ENCODE data around the gene MYO18A.

The MYO18A gene

GRCh38 chr17:29129731-29130130 is 50.5 kb downstream of the MYO18A start:
- H3K27me3 ChIP-seq (ENCODE audit: control insufficient read depth, insufficient read depth, low read length, poor library complexity, severe bottlenecking) = no peaks in the 10 kb centered on the region
- H3K4me3 ChIP-seq (ENCODE audit: insufficient read depth, low read depth, low read length) = no peak overlapping the region
- WGBS, 2 experiments = 92 to 93% methylated on average over 4 of the region's 4 CpGs
- peaks cover 16% of the 10 kb centered on the region for H3K4me1 ChIP-seq (ENCODE audit: control insufficient read depth, insufficient read depth, low read length)
- H3K36me3 ChIP-seq (ENCODE audit: control insufficient read depth, insufficient read depth, low read length) = no peaks in the 10 kb centered on the region
- H3K27ac ChIP-seq (ENCODE audit: insufficient read depth, low read depth, low read length, poor library complexity, severe bottlenecking) = no peak overlapping the region
- H3K9me3 ChIP-seq (ENCODE audit: control insufficient read depth, low read length) = no peaks in the 10 kb centered on the region

GRCh38 chr17:29127840-29128239 is 52.4 kb downstream of the MYO18A start:
- H3K27me3 ChIP-seq (ENCODE audit: control insufficient read depth, insufficient read depth, low read length, poor library complexity, severe bottlenecking) = no peaks in the 10 kb centered on the region
- H3K36me3 ChIP-seq (ENCODE audit: control insufficient read depth, insufficient read depth, low read length) = no peaks in the 10 kb centered on the region
- no peaks in the 10 kb centered on the region for H3K9me3 ChIP-seq (ENCODE audit: control insufficient read depth, low read length)
- H3K4me1 ChIP-seq (ENCODE audit: control insufficient read depth, insufficient read depth, low read length) = peaks cover 7% of the 10 kb centered on the region
- no peak overlapping the region for H3K27ac ChIP-seq (ENCODE audit: insufficient read depth, low read depth, low read length, poor library complexity, severe bottlenecking)
- no peak overlapping the region for H3K4me3 ChIP-seq (ENCODE audit: insufficient read depth, low read depth, low read length)
- 79 to 82% methylated on average over 10 of the region's 10 CpGs for WGBS, 2 experiments

GRCh38 chr17:29126268-29126930 is 53.8 kb downstream of the MYO18A start:
- no peaks in the 10 kb centered on the region for H3K4me1 ChIP-seq (ENCODE audit: control insufficient read depth, insufficient read depth, low read length)
- no peaks in the 10 kb centered on the region for H3K9me3 ChIP-seq (ENCODE audit: control insufficient read depth, low read length)
- no peaks in the 10 kb centered on the region for H3K27me3 ChIP-seq (ENCODE audit: control insufficient read depth, insufficient read depth, low read length, poor library complexity, severe bottlenecking)
- no peaks in the 10 kb centered on the region for H3K36me3 ChIP-seq (ENCODE audit: control insufficient read depth, insufficient read depth, low read length)
- H3K27ac ChIP-seq (ENCODE audit: insufficient read depth, low read depth, low read length, poor library complexity, severe bottlenecking) = no peak overlapping the region
- WGBS, 2 experiments = 88 to 93% methylated on average over 7 to 8 of the region's 8 CpGs
- no peak overlapping the region for H3K4me3 ChIP-seq (ENCODE audit: insufficient read depth, low read depth, low read length)

DNA sequence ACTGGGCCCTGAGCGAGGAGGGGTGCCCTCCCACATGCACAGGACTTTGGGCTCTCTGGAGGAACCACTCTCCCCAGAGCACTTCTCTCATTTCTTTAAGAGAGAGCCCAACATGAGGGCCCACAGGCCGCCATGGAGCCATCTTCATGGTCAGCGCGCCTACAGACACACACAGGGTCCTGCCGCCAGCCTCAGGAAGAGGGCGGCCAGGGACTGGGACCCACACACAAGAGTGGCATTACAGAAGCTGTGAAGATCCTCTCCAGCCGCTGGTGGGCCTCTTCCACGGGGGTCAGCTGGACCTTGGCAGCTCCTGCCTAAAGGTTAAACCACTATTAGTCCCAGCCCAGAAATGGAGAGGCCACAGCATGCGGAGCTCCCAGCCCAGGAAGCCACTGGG is 54.5 kb downstream of the MYO18A start:
- no peaks in the 10 kb centered on the region for H3K4me1 ChIP-seq (ENCODE audit: control insufficient read depth, insufficient read depth, low read length)
- H3K27me3 ChIP-seq (ENCODE audit: control insufficient read depth, insufficient read depth, low read length, poor library complexity, severe bottlenecking) = no peaks in the 10 kb centered on the region
- H3K4me3 ChIP-seq (ENCODE audit: insufficient read depth, low read depth, low read length) = no peak overlapping the region
- H3K36me3 ChIP-seq (ENCODE audit: control insufficient read depth, insufficient read depth, low read length) = no peaks in the 10 kb centered on the region
- no peak overlapping the region for H3K27ac ChIP-seq (ENCODE audit: insufficient read depth, low read depth, low read length, poor library complexity, severe bottlenecking)
- no peaks in the 10 kb centered on the region for H3K9me3 ChIP-seq (ENCODE audit: control insufficient read depth, low read length)
- WGBS, 2 experiments = 95 to 96% methylated on average over 9 of the region's 9 CpGs

DNA sequence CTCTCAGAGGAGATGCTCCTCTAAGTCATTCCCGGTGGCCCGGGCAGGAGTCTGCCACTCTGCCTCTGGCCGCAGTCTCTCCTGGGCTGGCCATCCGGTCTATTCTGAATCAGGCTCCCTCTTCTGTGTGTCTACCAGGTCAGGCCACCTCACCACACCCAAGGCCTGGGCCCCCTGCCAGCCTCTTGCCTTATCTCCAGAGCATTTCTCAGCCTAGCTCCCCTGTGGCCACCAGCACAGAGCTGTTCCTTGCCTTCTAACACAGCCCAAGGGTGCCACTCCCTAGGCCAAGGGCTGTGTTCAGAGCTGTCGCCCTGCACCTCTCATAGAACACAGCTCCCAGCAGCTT is 55.3 kb downstream of the MYO18A start:
- no peaks in the 10 kb centered on the region for H3K36me3 ChIP-seq (ENCODE audit: control insufficient read depth, insufficient read depth, low read length)
- WGBS, 2 experiments = 93 to 97% methylated on average over 5 of the region's 5 CpGs
- H3K27ac ChIP-seq (ENCODE audit: insufficient read depth, low read depth, low read length, poor library complexity, severe bottlenecking) = no peak overlapping the region
- H3K9me3 ChIP-seq (ENCODE audit: control insufficient read depth, low read length) = no peaks in the 10 kb centered on the region
- H3K27me3 ChIP-seq (ENCODE audit: control insufficient read depth, insufficient read depth, low read length, poor library complexity, severe bottlenecking) = no peaks in the 10 kb centered on the region
- no peaks in the 10 kb centered on the region for H3K4me1 ChIP-seq (ENCODE audit: control insufficient read depth, insufficient read depth, low read length)
- H3K4me3 ChIP-seq (ENCODE audit: insufficient read depth, low read depth, low read length) = no peak overlapping the region

GRCh38 chr17:29124135-29124924 is 55.9 kb downstream of the MYO18A start:
- H3K9me3 ChIP-seq (ENCODE audit: control insufficient read depth, low read length) = no peaks in the 10 kb centered on the region
- no peak overlapping the region for H3K27ac ChIP-seq (ENCODE audit: insufficient read depth, low read depth, low read length, poor library complexity, severe bottlenecking)
- H3K36me3 ChIP-seq (ENCODE audit: control insufficient read depth, insufficient read depth, low read length) = no peaks in the 10 kb centered on the region
- WGBS, 2 experiments = 78% methylated on average over 13 of the region's 13 CpGs
- H3K4me1 ChIP-seq (ENCODE audit: control insufficient read depth, insufficient read depth, low read length) = no peaks in the 10 kb centered on the region
- H3K27me3 ChIP-seq (ENCODE audit: control insufficient read depth, insufficient read depth, low read length, poor library complexity, severe bottlenecking) = no peaks in the 10 kb centered on the region
- no peak overlapping the region for H3K4me3 ChIP-seq (ENCODE audit: insufficient read depth, low read depth, low read length)

GRCh38 chr17:29123111-29123510 is 57.1 kb downstream of the MYO18A start:
- Histone ChIP-seq H3K27ac (ENCODE audit: insufficient read depth, low read depth, low read length, poor library complexity, severe bottlenecking) (no peak overlapping the region), H3K27me3 (ENCODE audit: control insufficient read depth, insufficient read depth, low read length, poor library complexity, severe bottlenecking) (no peaks in the 10 kb centered on the region), H3K9me3 (ENCODE audit: control insufficient read depth, low read length) (no peaks in the 10 kb centered on the region), H3K4me3 (ENCODE audit: insufficient read depth, low read depth, low read length) (no peak overlapping the region), H3K36me3 (ENCODE audit: control insufficient read depth, insufficient read depth, low read length) (no peaks in the 10 kb centered on the region), H3K4me1 (ENCODE audit: control insufficient read depth, insufficient read depth, low read length) (no peaks in the 10 kb centered on the region)
- WGBS, 2 experiments = 90 to 93% methylated on average over 9 of the region's 9 CpGs

GRCh38 chr17:29121442-29121841 is 58.8 kb downstream of the MYO18A start:
- WGBS, 2 experiments = 96 to 97% methylated on average over 10 of the region's 10 CpGs
- Histone ChIP-seq H3K27me3 (ENCODE audit: control insufficient read depth, insufficient read depth, low read length, poor library complexity, severe bottlenecking) (peaks cover 3% of the 10 kb centered on the region), H3K27ac (ENCODE audit: insufficient read depth, low read depth, low read length, poor library complexity, severe bottlenecking) (no peak overlapping the region), H3K4me3 (ENCODE audit: insufficient read depth, low read depth, low read length) (no peak overlapping the region), H3K9me3 (ENCODE audit: control insufficient read depth, low read length) (no peaks in the 10 kb centered on the region), H3K4me1 (ENCODE audit: control insufficient read depth, insufficient read depth, low read length) (peaks cover 3% of the 10 kb centered on the region), H3K36me3 (ENCODE audit: control insufficient read depth, insufficient read depth, low read length) (no peaks in the 10 kb centered on the region)

- 87 to 93% methylated on average over 2 of the region's 2 CpGs for WGBS, 2 experiments
- H3K36me3 ChIP-seq (ENCODE audit: control insufficient read depth, insufficient read depth, low read length) = no peaks in the 10 kb centered on the region
- peaks cover 6% of the 10 kb centered on the region for H3K4me1 ChIP-seq (ENCODE audit: control insufficient read depth, insufficient read depth, low read length)
- H3K9me3 ChIP-seq (ENCODE audit: control insufficient read depth, low read length) = no peaks in the 10 kb centered on the region
- H3K27me3 ChIP-seq (ENCODE audit: control insufficient read depth, insufficient read depth, low read length, poor library complexity, severe bottlenecking) = peaks cover 3% of the 10 kb centered on the region
- no peak overlapping the region for H3K4me3 ChIP-seq (ENCODE audit: insufficient read depth, low read depth, low read length)
- H3K27ac ChIP-seq (ENCODE audit: insufficient read depth, low read depth, low read length, poor library complexity, severe bottlenecking) = no peak overlapping the region
Measured at GRCh38 chr17:29120433-29120832, 59.8 kb downstream of the MYO18A start.

DNA sequence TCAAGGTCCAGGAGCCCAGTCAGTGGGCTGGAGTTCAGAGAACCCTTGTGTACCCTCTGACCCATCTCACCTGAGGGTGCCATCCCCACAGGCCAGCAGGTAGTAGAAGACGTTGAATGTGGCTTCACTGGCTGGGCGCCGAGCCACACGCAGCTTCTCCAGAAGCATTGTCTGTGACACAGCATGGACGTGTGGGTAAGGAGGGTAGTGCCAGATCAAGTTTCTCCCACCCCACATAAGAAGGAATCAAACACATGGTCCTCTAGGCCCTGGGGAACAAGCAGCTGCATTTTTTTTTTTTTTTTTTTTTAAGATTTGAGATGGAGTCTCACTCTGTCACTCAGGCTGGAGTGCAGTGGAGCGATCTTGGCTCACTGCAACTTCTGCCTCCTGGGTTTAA is 60.9 kb downstream of the MYO18A start:
- Histone ChIP-seq H3K4me3 (ENCODE audit: insufficient read depth, low read depth, low read length) (no peak overlapping the region), H3K36me3 (ENCODE audit: control insufficient read depth, insufficient read depth, low read length) (no peaks in the 10 kb centered on the region), H3K27me3 (ENCODE audit: control insufficient read depth, insufficient read depth, low read length, poor library complexity, severe bottlenecking) (peaks cover 3% of the 10 kb centered on the region), H3K27ac (ENCODE audit: insufficient read depth, low read depth, low read length, poor library complexity, severe bottlenecking) (no peak overlapping the region), H3K4me1 (ENCODE audit: control insufficient read depth, insufficient read depth, low read length) (peaks cover 7% of the 10 kb centered on the region), H3K9me3 (ENCODE audit: control insufficient read depth, low read length) (no peaks in the 10 kb centered on the region)
- WGBS, 2 experiments = 91 to 93% methylated on average over 6 of the region's 6 CpGs

Data from ectodermal cell (in vitro differentiated cells).